Activated CD4-positive, alpha-beta memory T cell treated with anti-CD3 and anti-CD28 coated beads, Interleukin-2, amount 10 ng/mL, durations not matched to agents 7 days and 5 days (primary cell): ENCODE measurements around the gene FFAR4. TPM values are rescaled to one million over a fixed set of nuclear protein-coding genes. Genes with fewer than 3 reads are reported as not detected.

Experiments used
- CTCF ChIA-PET: fragments of 350-600 bp; sonication (Branson Sonifier 250); formaldehyde crosslinking; loops from one replicate; lab custom pipeline; 2021; ENCODE audit warnings: antibody characterized with exemption, inconsistent platforms; lab: Charles Lee
- POLR2A ChIA-PET: fragments of 350-600 bp; sonication (Branson Sonifier 250); formaldehyde crosslinking; loops from one replicate; lab custom pipeline; 2021; ENCODE audit warnings: antibody characterized with exemption; lab: Charles Lee
- DNase-seq: peaks from one replicate; pipeline ENCODE4 v3.0.0-alpha.2; 2020
- H3K27ac Mint-ChIP-seq: one replicate; pipeline ENCODE4 v1.8.0; 2021; ENCODE audit warnings: mild to moderate bottlenecking, mixed read lengths
- H3K27me3 Mint-ChIP-seq: one replicate; pipeline ENCODE4 v1.8.0; 2021; ENCODE audit warnings: mixed read lengths
- H3K36me3 Mint-ChIP-seq: one replicate; pipeline ENCODE4 v1.8.0; 2021; ENCODE audit warnings: low read depth, mixed read lengths
- H3K4me1 Mint-ChIP-seq: one replicate; pipeline ENCODE4 v1.8.0; 2021; ENCODE audit warnings: mixed read lengths
- H3K4me3 Mint-ChIP-seq: one replicate; pipeline ENCODE4 v1.8.0; 2021; ENCODE audit warnings: mild to moderate bottlenecking, mixed read lengths
- H3K9me3 Mint-ChIP-seq: one replicate; pipeline ENCODE4 v1.8.0; 2021; ENCODE audit warnings: mixed read lengths
- total RNA-seq, 2 experiments: library from RNA; stranded (reverse); gene quantifications; one replicate each; pipeline ENCODE4 v1.2.3, GENCODE V29; 2021

FFAR4 gene
- total RNA-seq, 2 experiments from 2014 or later: not detected

GRCh38 chr10:93576888-93577287 is 10.4 kb downstream of the FFAR4 start:
- ChIA-PET POLR2A (no interaction called here), CTCF (no interaction called here)
- H3K27me3 Mint-ChIP-seq: peaks cover 35% of the 10 kb centered on the region
- H3K27ac Mint-ChIP-seq: no peak overlapping the region
- H3K4me1 Mint-ChIP-seq: peaks cover 8% of the 10 kb centered on the region
- no peak overlapping the region for H3K4me3 Mint-ChIP-seq
- DNase-seq: no peak
- H3K36me3 Mint-ChIP-seq: no peaks in the 10 kb centered on the region
- H3K9me3 Mint-ChIP-seq: no peaks in the 10 kb centered on the region

DNA sequence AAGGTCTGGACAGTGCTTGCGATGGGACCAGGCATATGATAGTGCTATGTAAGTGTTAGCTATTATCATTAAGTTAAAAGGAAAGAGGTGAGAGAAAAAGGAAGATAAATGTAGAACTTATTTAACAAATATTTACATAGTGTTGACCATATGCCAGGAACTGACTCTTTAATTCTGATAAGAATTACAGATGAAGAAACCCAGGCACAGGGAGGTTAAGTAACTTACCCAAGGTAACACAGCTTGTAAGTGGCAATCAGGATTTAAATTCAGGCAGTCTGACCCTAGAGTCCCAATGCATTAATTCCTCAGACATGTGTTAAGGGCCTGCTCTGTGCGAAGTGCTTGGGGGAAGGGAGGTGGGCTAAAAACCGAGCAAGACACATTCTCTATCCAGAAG is 11.1 kb downstream of the FFAR4 start:
- POLR2A ChIA-PET: no interaction called here
- Mint-ChIP-seq H3K27ac (no peak overlapping the region), H3K4me3 (no peak overlapping the region), H3K27me3 (peaks cover 29% of the 10 kb centered on the region), H3K4me1 (peaks cover 8% of the 10 kb centered on the region), H3K36me3 (no peaks in the 10 kb centered on the region), H3K9me3 (no peaks in the 10 kb centered on the region)
- CTCF ChIA-PET: no interaction called here
- DNase-seq: no peak

DNA sequence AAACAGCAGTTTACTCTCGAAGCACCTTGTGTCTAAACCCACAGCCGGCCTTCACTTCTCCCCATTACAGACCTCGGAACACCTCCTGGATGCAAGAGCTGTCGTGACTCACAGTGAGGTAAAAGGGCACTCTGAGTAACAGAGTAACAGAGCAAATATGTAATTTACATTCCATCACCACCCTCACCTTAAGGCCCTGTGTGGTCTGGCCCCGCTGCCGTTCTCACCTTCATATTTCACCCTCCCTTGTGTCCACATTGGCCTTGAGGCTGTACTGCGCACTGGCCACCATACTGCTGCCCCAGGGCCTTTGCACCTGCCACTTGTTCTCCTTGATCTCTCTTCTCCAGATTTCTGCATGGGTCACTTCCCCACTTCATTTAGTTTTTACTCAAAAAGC is 12.6 kb downstream of the FFAR4 start:
- ChIA-PET POLR2A (no interaction called here), CTCF (no interaction called here)
- Mint-ChIP-seq H3K9me3 (no peaks in the 10 kb centered on the region), H3K4me1 (no peaks in the 10 kb centered on the region), H3K4me3 (no peak overlapping the region), H3K27ac (no peak overlapping the region), H3K27me3 (peaks cover 17% of the 10 kb centered on the region), H3K36me3 (no peaks in the 10 kb centered on the region)
- no peak for DNase-seq

GRCh38 chr10:93579985-93580711 is 13.7 kb downstream of the FFAR4 start:
- Mint-ChIP-seq H3K27ac (no peak overlapping the region), H3K27me3 (peaks cover 13% of the 10 kb centered on the region), H3K9me3 (no peaks in the 10 kb centered on the region), H3K4me1 (no peaks in the 10 kb centered on the region), H3K4me3 (no peak overlapping the region), H3K36me3 (no peaks in the 10 kb centered on the region)
- ChIA-PET POLR2A (no interaction called here), CTCF (no interaction called here)
- no peak for DNase-seq

DNA sequence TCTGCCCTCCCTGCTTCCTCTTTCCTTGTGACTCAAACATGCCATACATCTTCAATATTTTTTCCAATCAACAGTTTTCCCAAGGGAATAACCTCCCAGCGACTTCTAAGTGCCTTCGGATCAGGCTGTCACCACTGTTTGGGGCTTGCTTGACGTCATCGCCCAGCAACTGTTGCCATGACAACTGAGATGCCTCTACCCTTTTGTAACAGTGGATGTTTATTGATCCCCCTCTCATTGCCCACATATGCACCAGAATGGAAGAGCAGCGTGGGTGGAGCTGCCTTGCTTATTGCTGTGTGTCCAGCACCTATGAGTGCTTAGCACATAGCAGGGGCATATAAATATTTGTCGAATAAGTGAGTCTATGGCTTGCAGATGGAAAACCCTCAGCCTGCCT is 14.4 kb downstream of the FFAR4 start:
- H3K9me3 Mint-ChIP-seq: no peaks in the 10 kb centered on the region
- POLR2A ChIA-PET: no interaction called here

GRCh38 chr10:93584445-93584844 is 18.0 kb downstream of the FFAR4 start:
- ChIA-PET CTCF (no interaction called here), POLR2A (no interaction called here)
- Mint-ChIP-seq H3K9me3 (no peaks in the 10 kb centered on the region), H3K36me3 (no peaks in the 10 kb centered on the region), H3K4me3 (no peak overlapping the region), H3K27me3 (peaks cover 6% of the 10 kb centered on the region), H3K4me1 (no peaks in the 10 kb centered on the region), H3K27ac (no peak overlapping the region)
- DNase-seq: no peak

More for the DNA sequence above, 14.4 kb downstream of the FFAR4 start:
- CTCF ChIA-PET: no interaction called here
- H3K4me1 Mint-ChIP-seq: no peaks in the 10 kb centered on the region
- no peak overlapping the region for H3K27ac Mint-ChIP-seq
- DNase-seq: no peak
- H3K36me3 Mint-ChIP-seq: no peaks in the 10 kb centered on the region
- H3K27me3 Mint-ChIP-seq: peaks cover 6% of the 10 kb centered on the region
- no peak overlapping the region for H3K4me3 Mint-ChIP-seq

DNA sequence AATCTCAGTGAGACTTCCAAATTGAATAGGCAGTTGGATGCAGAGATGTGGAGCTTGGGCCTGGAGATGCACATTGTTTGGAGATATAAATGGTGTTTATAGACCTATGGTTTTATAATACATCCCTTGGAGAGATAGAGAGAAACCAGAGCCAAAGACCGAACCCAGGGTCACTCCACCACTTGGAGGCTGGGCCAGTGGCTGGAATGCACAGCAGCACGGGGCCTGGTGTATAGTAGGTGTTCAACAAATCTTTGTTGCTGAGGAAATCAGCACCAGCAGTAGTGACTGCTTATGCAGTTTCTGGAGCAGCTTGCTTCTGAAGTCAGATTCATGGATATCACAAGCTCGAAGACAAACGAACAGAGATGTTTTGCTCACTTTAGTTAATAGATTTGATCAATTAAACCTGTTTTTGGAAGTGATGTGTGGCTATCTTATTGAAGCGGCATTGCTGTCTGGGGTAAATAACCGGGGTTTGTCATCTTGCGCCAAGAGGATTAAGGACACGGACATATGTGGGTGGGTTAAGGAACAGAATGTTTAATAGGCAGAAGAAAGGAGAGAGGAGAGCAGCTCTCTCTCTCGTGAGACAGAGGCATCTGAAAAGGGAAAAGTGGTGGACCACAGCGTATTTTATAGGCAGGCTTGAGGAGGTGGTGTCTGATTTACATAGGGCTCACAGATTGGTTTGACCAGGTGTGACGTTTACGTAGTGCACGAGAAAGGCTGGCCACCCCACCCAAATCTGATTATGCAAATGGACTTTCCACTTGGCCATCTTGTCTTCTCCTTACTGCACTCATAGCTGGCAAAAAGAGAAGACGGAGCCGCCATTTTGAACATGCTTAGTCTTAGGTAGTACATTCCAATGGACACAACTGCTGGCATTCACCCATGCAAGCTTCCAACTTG is 23.4 kb downstream of the FFAR4 start:
- peaks cover 9% of the 10 kb centered on the region for H3K27me3 Mint-ChIP-seq
- no peak for DNase-seq
- ChIA-PET POLR2A (no interaction called here), CTCF (no interaction called here)
- H3K27ac Mint-ChIP-seq: no peak overlapping the region
- no peaks in the 10 kb centered on the region for H3K4me1 Mint-ChIP-seq
- no peak overlapping the region for H3K4me3 Mint-ChIP-seq
- H3K9me3 Mint-ChIP-seq: no peaks in the 10 kb centered on the region
- H3K36me3 Mint-ChIP-seq: no peaks in the 10 kb centered on the region

DNA sequence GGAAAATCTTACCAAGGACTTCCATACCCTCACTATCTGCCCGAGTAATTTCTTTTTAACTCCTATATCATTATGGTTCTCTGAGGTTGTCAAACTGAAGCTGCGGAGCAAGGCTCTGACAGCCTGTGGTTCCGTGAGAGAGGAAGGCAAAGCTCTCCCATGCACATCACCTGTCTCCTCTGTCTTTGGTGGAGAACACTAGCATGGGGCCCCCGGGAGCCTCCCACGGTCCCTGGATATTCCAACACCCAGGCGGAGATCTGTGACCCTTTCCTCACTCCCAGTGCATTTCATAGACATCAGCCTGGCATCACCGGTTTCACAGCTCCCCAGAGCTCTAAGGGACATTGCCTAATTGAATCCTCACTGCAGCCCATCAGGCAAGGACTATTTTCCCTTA is 24.2 kb downstream of the FFAR4 start:
- Mint-ChIP-seq H3K9me3 (no peaks in the 10 kb centered on the region), H3K27ac (no peak overlapping the region)
- CTCF ChIA-PET: no interaction called here

DNA sequence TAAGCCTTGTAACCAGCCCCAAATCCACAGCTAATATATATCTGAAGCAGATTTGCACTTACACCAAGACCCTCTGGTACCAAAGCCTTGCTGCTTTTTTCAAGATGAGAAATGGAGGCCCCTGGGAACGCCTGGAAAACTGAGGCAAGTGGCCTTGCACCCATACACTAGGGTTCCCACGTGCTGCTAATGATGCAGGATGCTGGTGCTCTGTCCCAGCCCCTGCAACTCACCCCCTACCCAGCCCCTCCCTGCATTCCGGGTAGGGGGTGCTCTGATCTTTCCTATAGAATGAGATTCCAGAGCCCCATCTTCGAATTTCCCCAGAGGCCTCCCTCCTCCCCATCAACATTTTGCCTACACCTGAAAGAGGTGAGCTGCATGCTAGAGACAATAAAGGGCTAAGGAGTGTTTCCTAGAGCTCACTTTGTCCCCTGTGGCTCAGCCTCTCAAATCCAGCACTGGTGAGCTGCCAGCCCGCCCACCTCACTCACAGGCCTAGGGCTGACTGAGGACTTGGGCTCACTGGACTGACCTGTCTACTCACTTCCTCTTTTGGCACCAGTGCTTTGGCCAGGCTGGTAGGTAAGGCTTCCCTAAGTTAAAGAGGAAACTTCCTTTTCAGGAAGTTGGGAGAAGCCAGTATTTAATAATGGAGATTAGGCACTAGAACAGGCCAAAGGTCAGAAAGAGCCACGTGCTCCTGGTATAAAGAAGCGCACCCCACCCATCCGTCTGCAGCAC is 24.8 kb downstream of the FFAR4 start:
- H3K9me3 Mint-ChIP-seq: no peaks in the 10 kb centered on the region
- ChIA-PET POLR2A (no interaction called here), CTCF (interaction anchor here (0.9 kb wide), 1 partner anchor 21 kb away, joined by 3 read pairs; the partner anchor contains the start of gene PDE6C)
- H3K4me3 Mint-ChIP-seq: no peak overlapping the region
- peaks cover 9% of the 10 kb centered on the region for H3K27me3 Mint-ChIP-seq
- no peaks in the 10 kb centered on the region for H3K4me1 Mint-ChIP-seq
- no peak for DNase-seq
- no peaks in the 10 kb centered on the region for H3K36me3 Mint-ChIP-seq
- no peak overlapping the region for H3K27ac Mint-ChIP-seq

More for the DNA sequence above, 24.2 kb downstream of the FFAR4 start:
- Mint-ChIP-seq H3K4me1 (no peaks in the 10 kb centered on the region), H3K36me3 (no peaks in the 10 kb centered on the region), H3K27me3 (peaks cover 9% of the 10 kb centered on the region), H3K4me3 (no peak overlapping the region)
- no peak for DNase-seq
- POLR2A ChIA-PET: no interaction called here

DNA sequence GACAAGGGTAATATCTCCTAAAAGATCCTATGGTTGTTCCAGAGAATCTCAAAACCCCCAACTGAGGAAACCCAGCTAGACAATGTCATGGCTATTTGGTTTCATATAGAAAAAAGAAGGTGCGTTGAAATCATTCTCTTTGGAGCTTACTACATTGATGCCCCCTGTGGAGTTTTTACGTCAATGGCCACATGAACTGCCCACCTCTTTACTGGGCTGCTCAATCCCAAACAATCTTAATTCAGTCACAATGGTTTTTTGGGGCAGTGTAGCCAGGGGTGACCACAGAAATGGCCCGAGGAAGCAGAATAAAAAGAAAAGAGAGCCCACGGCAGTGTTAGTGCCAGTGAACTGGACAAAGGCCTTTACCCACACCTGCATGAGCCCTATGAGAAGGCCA is 26.8 kb downstream of the FFAR4 start:
- H3K27me3 Mint-ChIP-seq: peaks cover 11% of the 10 kb centered on the region
- no peak for DNase-seq
- ChIA-PET POLR2A (no interaction called here), CTCF (no interaction called here)
- H3K9me3 Mint-ChIP-seq: no peaks in the 10 kb centered on the region
- H3K4me1 Mint-ChIP-seq: no peaks in the 10 kb centered on the region
- no peaks in the 10 kb centered on the region for H3K36me3 Mint-ChIP-seq
- no peak overlapping the region for H3K4me3 Mint-ChIP-seq
- H3K27ac Mint-ChIP-seq: no peak overlapping the region

DNA sequence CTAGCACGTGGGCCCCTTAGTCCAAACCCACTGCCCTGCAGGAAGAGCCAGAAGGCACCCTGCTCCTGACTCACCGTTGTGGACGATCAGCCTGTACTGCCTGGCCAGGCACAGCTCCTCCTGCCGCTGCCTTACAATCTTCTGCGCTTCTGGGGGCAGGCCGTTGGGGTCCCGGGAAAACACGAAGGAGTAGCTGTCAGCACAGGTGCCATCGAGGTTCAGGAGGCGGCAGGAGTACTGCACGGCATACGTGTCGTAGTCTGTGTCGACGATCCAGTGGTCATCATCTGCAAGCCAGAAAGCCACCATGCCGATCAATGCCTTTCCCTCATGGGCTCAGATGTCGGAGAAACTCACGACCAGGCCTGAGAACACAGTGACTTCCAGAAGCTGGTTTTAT is 27.3 kb downstream of the FFAR4 start:
- CTCF ChIA-PET: no interaction called here
- Mint-ChIP-seq H3K27me3 (peaks cover 14% of the 10 kb centered on the region), H3K4me1 (no peaks in the 10 kb centered on the region), H3K36me3 (no peaks in the 10 kb centered on the region), H3K4me3 (no peak overlapping the region), H3K27ac (no peak overlapping the region), H3K9me3 (no peaks in the 10 kb centered on the region)
- no peak for DNase-seq
- POLR2A ChIA-PET: no interaction called here

- no peak overlapping the region for H3K27ac Mint-ChIP-seq
- H3K4me3 Mint-ChIP-seq: no peak overlapping the region
- no peak for DNase-seq
- POLR2A ChIA-PET: no interaction called here
- no peaks in the 10 kb centered on the region for H3K36me3 Mint-ChIP-seq
- peaks cover 11% of the 10 kb centered on the region for H3K27me3 Mint-ChIP-seq
- no peaks in the 10 kb centered on the region for H3K4me1 Mint-ChIP-seq
- CTCF ChIA-PET: no interaction called here
- H3K9me3 Mint-ChIP-seq: no peaks in the 10 kb centered on the region
Observed at GRCh38 chr10:93594518-93594917, 28.1 kb downstream of the FFAR4 start.
